Colonic mucosa (tissue), 4 donors: Measurements from ENCODE around the gene CIBAR2. TPM values are rescaled to one million over a fixed set of nuclear protein-coding genes. Genes with fewer than 3 reads are reported as not detected.

ENCODE experiments used
- DNase-seq: peaks from one replicate; pipeline ENCODE4 v3.0.0-alpha.2; 2020
- H3K27ac ChIP-seq: fragments of 200-600 bp; one replicate; pipeline ENCODE4 v1.8.0; 2021
- H3K27me3 ChIP-seq: fragments of 200-600 bp; one replicate; pipeline ENCODE4 v1.8.0; 2021
- H3K36me3 ChIP-seq: fragments of 200-600 bp; one replicate; pipeline ENCODE4 v1.8.0; 2021
- H3K4me1 ChIP-seq: fragments of 200-600 bp; one replicate; pipeline ENCODE4 v1.8.0; 2021; ENCODE audit warnings: mild to moderate bottlenecking
- H3K4me3 ChIP-seq: fragments of 200-600 bp; one replicate; pipeline ENCODE4 v1.8.0; 2021
- H3K9ac ChIP-seq, 2 donors: one replicate each; pipeline ENCODE4 v1.7.0; 2013; ENCODE audit warnings: control low read depth in 2 of 2, low read depth in 2 of 2, low read length in 2 of 2
- H3K9me3 ChIP-seq: fragments of 200-600 bp; one replicate; pipeline ENCODE4 v1.8.0; 2021
- intact Hi-C: fragments of 100-400 bp; cut with DNase I; formaldehyde crosslinking; loops from one replicate; pipeline ENCODE4 v1.14.1; 2022
- total RNA-seq, 2 donors: library from RNA; stranded (reverse); fragmentation: NEBNext Ultra II Directional in 1 of 2; extraction: Animal tissue kit (Norgen Biotek cat#: 25700) in 1 of 2; gene quantifications; one replicate each; pipeline ENCODE4 v1.2.1, GENCODE V29; 2021
- TF ChIP-seq, protein P1 (sequence below): fragments of 200-600 bp; IDR thresholded peaks from one replicate; pipeline ENCODE4 v1.8.0; 2022; ENCODE audit warnings: antibody characterized with exemption, mild to moderate bottlenecking
- donor health status: healthy.
- donor health status: DM: no; HTN: no; CAD: no.
- donor health status: DM: no; HTN: no; CAD: no.

CIBAR2 gene
- total RNA-seq, 2 donors from 2014 or later = 0.32 TPM; not detected in 1

DNA sequence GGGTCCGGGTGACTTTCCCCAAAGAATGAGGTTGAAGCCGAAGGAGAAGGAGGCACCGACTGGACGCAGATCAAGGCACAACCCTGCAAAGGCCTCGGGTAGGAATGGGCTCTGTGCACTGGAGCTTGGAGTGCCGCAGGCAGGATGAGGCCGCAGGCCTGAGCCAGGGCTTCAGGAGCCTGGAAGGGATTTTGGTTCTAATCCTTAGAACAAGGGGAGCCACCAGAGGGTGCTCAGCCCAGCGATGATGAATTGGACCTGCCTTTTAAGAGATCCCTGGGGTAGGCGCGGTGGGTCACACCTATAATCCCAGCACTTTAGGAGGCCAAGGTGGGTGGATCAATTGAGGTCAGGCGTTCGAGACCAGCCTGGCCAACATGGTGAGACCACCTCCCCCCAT is 8.1 kb downstream of the CIBAR2 start:
- H3K4me3 ChIP-seq = no peak overlapping the region
- no peaks in the 10 kb centered on the region for H3K9me3 ChIP-seq
- TF ChIP-seq, protein P1, sequence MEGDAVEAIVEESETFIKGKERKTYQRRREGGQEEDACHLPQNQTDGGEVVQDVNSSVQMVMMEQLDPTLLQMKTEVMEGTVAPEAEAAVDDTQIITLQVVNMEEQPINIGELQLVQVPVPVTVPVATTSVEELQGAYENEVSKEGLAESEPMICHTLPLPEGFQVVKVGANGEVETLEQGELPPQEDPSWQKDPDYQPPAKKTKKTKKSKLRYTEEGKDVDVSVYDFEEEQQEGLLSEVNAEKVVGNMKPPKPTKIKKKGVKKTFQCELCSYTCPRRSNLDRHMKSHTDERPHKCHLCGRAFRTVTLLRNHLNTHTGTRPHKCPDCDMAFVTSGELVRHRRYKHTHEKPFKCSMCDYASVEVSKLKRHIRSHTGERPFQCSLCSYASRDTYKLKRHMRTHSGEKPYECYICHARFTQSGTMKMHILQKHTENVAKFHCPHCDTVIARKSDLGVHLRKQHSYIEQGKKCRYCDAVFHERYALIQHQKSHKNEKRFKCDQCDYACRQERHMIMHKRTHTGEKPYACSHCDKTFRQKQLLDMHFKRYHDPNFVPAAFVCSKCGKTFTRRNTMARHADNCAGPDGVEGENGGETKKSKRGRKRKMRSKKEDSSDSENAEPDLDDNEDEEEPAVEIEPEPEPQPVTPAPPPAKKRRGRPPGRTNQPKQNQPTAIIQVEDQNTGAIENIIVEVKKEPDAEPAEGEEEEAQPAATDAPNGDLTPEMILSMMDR = no peak
- H3K36me3 ChIP-seq = no peaks in the 10 kb centered on the region
- DNase-seq = no peak
- no peak overlapping the region for H3K27ac ChIP-seq
- intact Hi-C loops = no loop called here
- H3K4me1 ChIP-seq = no peaks in the 10 kb centered on the region
- H3K9ac ChIP-seq = no peak overlapping the region
- no peaks in the 10 kb centered on the region for H3K27me3 ChIP-seq

DNA sequence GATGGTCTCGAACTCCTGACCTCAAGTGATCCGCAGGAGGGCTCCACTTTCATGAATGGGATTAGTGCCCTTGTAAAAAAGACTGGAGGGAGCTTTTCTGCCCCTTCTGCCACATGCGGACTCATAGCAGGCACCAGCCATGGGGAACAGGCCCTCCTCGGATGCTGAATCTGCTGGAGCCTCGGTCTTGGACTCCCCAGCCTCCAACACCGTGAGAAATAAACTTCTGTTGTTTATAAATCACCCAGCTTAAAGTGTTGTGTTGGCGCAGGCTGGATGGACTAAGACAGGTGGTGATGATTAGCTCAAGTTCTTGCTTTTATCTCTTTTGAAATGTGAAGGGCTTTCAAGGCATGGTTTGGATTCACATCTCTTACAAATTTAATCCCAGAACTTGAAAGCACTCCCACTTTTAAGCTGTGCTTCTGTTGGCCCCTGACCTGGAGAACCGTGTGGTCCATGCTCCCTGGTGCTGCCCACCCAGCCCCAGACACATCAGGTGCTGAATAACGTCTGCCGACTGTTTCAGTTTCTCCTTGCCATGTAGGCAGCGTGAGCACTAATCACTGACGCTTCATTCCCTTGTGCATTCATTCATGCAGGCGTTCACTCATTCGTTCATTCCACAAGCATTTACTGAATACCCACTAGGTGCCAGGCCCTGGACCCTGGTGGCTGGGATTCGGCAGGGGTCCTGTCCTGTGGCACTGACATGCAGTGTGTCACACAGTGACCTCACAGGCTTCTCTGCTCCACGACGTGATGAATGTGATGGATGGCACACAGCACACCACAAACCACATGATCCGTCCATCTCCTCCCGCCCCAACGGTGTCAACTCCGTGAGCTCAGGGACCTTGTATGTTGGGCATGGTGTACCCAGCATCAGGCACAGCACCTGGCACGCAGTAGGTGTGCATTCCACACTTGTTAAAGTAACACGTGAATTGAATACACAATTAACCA is 8.9 kb downstream of the CIBAR2 start:
- Histone ChIP-seq H3K9me3 (no peaks in the 10 kb centered on the region), H3K27me3 (no peaks in the 10 kb centered on the region), H3K4me3 (no peak overlapping the region), H3K9ac (no peak overlapping the region), H3K27ac (no peak overlapping the region), H3K4me1 (no peaks in the 10 kb centered on the region), H3K36me3 (no peaks in the 10 kb centered on the region)
- no peak for DNase-seq
- TF ChIP-seq, protein P1 = no peak
- intact Hi-C loops = no loop called here

GRCh38 chr16:85101956-85102630 is 10.2 kb downstream of the CIBAR2 start:
- no peak for DNase-seq
- TF ChIP-seq, protein P1 = no peak
- Histone ChIP-seq H3K9me3 (no peaks in the 10 kb centered on the region), H3K27ac (no peak overlapping the region), H3K4me1 (no peaks in the 10 kb centered on the region), H3K27me3 (no peaks in the 10 kb centered on the region), H3K36me3 (no peaks in the 10 kb centered on the region), H3K4me3 (no peak overlapping the region), H3K9ac (no peak overlapping the region)
- intact Hi-C loops = no loop called here

- Histone ChIP-seq H3K36me3 (no peaks in the 10 kb centered on the region), H3K27ac (no peak overlapping the region), H3K4me1 (no peaks in the 10 kb centered on the region), H3K4me3 (no peak overlapping the region), H3K9ac (no peak overlapping the region), H3K27me3 (no peaks in the 10 kb centered on the region), H3K9me3 (no peaks in the 10 kb centered on the region)
- no peak for DNase-seq
- intact Hi-C loops = no loop called here
- TF ChIP-seq, protein P1 = no peak
Observed at GRCh38 chr16:85100265-85100664, 12.0 kb downstream of the CIBAR2 start.

- no peak overlapping the region for H3K9ac ChIP-seq
- no peaks in the 10 kb centered on the region for H3K4me1 ChIP-seq
- DNase-seq = no peak
- no peak overlapping the region for H3K27ac ChIP-seq
- intact Hi-C loops = no loop called here
- TF ChIP-seq, protein P1 = no peak
- H3K9me3 ChIP-seq = no peaks in the 10 kb centered on the region
- no peaks in the 10 kb centered on the region for H3K27me3 ChIP-seq
- no peaks in the 10 kb centered on the region for H3K36me3 ChIP-seq
- H3K4me3 ChIP-seq = no peak overlapping the region
Observed at GRCh38 chr16:85098565-85098964, 13.7 kb downstream of the CIBAR2 start.
